GM12874 (cell line): ENCODE measurements around the gene RBM15B.

Experiments used
- TF ChIP-seq, protein P1 (sequence below): IDR thresholded peaks from 2 replicates; pipeline ENCODE4 v1.5.1; 2011; ENCODE audit warnings: low read depth, mild to moderate bottlenecking, control low read depth, low read length, moderate library complexity; ENCODE audit not compliant: insufficient read depth

RBM15B gene

DNA sequence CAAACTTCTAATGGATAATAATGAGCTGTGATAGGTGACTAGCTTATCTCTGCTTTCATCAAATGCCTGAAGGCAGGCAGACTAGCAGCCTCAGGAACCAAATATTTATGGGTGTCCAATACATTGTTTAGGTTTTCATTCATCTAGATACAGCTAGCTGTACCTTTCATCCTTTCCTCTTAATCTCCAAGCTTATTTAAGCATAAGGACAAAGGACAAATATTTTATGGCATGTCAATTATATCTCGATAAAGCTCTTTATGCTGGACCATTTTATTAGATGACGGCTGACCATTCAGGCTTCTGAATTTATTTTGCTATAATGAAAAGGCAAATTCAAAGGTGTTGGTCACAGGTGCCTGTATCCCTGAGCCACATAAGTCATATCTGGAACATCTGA is 16.9 kb downstream of the RBM15B start:
- TF ChIP-seq, protein P1, sequence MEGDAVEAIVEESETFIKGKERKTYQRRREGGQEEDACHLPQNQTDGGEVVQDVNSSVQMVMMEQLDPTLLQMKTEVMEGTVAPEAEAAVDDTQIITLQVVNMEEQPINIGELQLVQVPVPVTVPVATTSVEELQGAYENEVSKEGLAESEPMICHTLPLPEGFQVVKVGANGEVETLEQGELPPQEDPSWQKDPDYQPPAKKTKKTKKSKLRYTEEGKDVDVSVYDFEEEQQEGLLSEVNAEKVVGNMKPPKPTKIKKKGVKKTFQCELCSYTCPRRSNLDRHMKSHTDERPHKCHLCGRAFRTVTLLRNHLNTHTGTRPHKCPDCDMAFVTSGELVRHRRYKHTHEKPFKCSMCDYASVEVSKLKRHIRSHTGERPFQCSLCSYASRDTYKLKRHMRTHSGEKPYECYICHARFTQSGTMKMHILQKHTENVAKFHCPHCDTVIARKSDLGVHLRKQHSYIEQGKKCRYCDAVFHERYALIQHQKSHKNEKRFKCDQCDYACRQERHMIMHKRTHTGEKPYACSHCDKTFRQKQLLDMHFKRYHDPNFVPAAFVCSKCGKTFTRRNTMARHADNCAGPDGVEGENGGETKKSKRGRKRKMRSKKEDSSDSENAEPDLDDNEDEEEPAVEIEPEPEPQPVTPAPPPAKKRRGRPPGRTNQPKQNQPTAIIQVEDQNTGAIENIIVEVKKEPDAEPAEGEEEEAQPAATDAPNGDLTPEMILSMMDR = no peak

DNA sequence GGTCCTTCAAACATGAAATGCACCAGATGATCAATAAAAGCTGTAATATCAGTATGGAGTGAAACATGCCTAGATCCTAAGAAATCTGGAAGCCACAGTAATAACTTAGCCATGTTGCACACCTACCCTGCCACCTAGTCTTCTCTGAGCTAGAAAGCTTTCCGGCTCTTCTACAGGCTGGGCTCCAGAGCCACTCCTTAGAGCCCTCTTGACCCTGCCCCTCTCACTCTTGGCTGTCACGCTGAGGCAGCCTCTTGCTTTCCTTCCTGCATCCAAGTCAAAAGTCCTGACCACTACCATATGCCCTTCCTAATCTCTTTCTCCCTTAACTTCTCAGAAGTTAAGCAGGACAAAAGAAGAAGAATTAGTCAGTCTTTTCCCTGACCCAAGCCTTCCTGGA is 17.7 kb downstream of the RBM15B start:
- TF ChIP-seq, protein P1 = no peak

DNA sequence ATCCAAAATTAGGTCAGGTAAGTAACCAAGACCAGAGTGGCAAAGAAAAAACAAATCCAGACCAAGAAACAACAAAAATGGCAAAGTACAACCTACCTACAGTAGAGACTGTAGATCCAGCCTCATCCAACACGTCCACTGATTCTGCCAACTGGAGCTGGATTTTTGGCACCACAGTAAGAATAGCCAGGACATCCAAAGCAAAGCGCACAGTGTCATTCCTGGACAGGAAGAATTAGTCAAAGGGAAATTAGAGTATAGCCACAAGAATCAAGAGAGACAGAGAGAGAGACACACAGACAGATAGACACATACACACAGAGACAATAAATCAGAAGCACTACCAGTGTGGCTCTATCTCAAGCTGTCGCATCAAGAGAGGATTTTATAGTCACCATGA is 31.1 kb downstream of the RBM15B start:
- TF ChIP-seq, protein P1 = no peak

DNA sequence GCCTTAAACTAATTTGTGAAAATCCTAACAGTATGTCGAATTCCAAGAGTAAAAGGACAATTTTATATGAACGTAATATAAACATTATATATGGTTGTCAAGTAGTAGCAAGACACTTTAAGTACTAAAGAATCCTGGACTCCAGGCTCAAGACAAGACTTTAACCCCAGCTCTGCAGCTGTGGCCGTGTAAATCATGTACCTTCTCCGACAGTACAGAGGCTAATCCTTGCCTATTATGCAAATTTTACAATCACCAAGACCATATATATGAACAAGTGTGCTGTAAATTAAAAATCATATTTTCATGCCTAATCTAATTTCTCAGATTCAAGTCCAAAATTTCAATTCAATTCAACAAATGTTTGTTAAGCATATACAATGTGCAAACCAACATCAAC is 35.8 kb downstream of the RBM15B start:
- TF ChIP-seq, protein P1 = no peak

DNA sequence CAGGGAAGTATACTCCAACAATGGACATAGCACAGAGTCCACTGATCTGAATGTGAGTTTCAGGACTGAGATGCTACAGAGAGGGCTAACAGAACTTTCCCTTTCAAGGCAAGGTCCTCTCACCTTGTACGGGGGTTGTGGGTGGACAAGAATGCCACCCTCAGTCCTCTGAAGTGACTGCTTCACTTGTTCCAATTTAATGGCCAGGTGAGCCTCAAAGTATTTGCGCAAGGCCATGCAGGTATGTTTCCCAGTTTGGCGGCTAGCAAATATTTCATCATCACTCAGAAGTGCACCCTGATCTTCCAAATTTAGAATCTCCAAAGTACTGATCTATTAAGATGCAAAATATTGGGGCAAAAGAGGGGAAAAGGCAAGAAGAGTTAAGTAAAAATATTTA is 38.1 kb downstream of the RBM15B start:
- TF ChIP-seq, protein P1 = no peak

DNA sequence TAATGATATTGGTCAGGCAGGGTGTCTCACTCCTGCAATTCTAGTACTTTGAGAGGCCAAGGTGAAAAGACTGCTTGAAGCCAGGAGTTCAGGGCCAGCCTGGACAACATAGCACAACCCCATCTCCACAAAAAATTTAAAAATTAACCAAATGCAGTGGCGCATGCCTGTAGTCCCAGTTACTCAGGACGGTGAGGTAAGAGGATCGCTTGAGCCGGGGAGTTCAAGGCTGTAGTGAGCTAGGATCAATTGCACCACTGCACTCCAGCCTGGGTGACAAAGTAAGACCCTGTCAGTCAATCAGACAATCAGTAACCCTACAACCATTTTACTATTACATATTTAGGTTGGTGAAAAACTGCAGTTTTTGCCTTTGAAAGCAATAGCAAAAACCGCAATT is 43.0 kb downstream of the RBM15B start:
- TF ChIP-seq, protein P1 = no peak

DNA sequence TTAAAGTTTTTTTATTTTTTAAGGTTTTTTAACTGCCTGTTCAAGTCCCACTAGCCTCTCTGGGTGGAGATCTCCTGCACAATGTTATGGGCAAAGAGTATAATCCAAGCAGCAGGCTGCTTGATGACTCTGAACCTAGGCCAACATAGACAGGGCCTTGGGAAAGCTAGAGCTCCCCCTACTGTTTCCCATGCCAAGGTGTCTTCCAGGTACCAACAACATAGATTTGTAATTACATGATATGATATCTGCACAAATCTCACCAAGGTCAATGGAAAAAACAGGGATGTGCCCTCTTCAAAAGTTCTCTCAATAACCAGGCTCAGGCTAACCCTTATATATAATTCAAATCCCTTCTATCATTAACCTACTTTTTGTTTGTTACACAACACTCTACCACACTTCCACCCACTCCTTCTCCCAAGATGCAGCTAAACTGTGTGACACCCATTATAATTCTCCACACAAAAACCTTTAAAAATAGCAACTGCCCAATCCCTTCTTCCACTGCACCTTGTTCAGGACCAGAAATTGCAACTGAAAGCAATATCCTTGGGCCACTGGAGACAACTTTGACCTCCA is 43.8 kb downstream of the RBM15B start:
- TF ChIP-seq, protein P1 = peak; percentile 79
